Testis (tissue), 2 donors: ENCODE data around the gene DMTF1.

Experiments used
- CTCF ChIP-seq, 3 experiments: fragments of 450-650 bp in 2 of 3; fragments of 200-600 bp in 1 of 3; sonication (generic) in 1 of 3; IDR thresholded peaks; one replicate each; pipeline ENCODE4 v1.5.1; 2016 to 2019; ENCODE audit warnings: antibody characterized with exemption in 3 of 3, mild to moderate bottlenecking in 2 of 3, moderate library complexity in 1 of 3
- POLR2A ChIP-seq: fragments of 450-650 bp; IDR thresholded peaks from one replicate; pipeline ENCODE4 v1.6.1; 2017; ENCODE audit warnings: antibody characterized with exemption, mild to moderate bottlenecking, moderate library complexity

DNA sequence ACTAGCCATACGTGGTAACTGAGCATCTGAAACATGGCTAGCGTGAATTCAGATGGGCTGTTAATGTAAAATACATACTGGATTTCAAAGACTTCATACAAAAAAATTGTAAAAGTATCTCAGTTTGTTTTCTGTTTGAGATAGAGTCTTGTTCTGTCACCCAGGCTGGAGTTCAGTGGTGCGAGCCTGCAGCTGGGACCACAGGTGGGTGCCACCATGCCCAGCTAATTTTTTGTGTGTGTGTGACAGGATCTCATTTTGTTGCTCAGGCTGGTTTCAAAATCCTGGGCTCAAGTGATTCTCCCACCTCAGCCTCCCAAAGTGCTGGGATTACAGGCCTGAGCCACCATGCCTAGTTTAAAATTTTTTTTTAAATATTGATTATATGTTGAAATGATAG is 62.8 kb downstream of the DMTF1 start:
- TF ChIP-seq POLR2A: no peak
- TF ChIP-seq CTCF (IDR thresholded peaks at IDR 0.05): no peak
